Right renal cortex interstitium (tissue), 3 donors: ENCODE results near the gene CA10. TPM values are rescaled to one million over a fixed set of nuclear protein-coding genes. Genes with fewer than 3 reads are reported as not detected.

ENCODE experiments used
- DNase-seq, 3 donors: peaks; one replicate each; pipeline ENCODE4 v3.0.0-alpha.2; 2013; ENCODE audit warnings: low read depth in 3 of 3, low spot score in 2 of 3
- polyA plus RNA-seq, 3 donors: library from polyadenylated mRNA; unstranded; fragments of 120-200 nt; gene quantifications; one replicate each; pipeline ENCODE4 v1.2.1, GENCODE V29; 2013; ENCODE audit not compliant: insufficient read length in 3 of 3

CA10 gene
- polyA plus RNA-seq, 3 donors: 15.2 to 23.4 (median 17.3) TPM

GRCh38 chr17:51700011-51700760 lies 458.3 kb downstream of the CA10 start:
- no peak for DNase-seq

DNA sequence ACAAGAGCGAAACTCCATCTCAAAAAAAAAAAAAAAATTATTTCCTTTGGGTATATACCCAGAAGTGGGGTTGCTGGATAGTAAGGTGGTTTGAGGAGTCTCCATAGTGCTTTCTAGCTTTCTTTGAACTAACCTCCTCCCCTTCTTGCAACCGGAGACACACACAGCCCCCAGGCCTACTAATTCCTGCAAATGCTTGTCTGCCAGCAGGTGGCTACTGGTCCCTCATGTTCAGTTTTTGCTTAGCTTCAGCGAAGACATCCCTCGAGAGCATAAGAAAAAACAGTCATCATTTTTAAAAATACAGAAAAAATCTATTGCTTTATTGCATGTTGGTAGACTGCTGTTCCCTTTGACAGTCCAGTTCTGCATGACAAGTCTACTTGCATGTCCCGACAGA lies 459.2 kb downstream of the CA10 start:
- DNase-seq: no peak

GRCh38 chr17:51692917-51693316 lies 465.6 kb downstream of the CA10 start:
- DNase-seq: no peak

GRCh38 chr17:51687887-51688286 lies 470.6 kb downstream of the CA10 start:
- no peak for DNase-seq

GRCh38 chr17:51685287-51685909 lies 473.1 kb downstream of the CA10 start:
- no peak for DNase-seq

DNA sequence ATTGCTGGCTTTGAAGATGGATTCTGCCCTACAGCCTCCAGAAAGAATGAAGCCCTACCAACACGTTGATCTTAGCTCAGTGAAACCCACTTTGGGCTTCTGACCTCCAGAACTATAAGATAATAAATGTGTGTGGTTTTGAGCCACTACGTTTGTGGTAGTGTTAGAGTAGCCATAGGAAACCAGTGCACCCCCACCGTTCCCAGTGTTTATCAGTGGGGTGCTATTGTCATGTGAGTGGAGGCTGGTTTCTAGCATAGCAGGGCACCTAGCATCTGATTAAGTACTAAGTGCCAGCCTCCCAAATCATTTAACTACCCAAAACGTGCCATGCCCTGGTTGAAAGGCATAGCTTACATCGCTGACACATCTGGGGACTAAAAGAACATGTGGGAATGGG lies 474.3 kb downstream of the CA10 start:
- no peak for DNase-seq

- no peak for DNase-seq
Observed at GRCh38 chr17:51683291-51683690, 475.2 kb downstream of the CA10 start.

- DNase-seq: no peak
Observed at GRCh38 chr17:51682115-51682514, 476.4 kb downstream of the CA10 start.

- no peak for DNase-seq
Observed at GRCh38 chr17:51677875-51678274, 480.6 kb downstream of the CA10 start.

DNA sequence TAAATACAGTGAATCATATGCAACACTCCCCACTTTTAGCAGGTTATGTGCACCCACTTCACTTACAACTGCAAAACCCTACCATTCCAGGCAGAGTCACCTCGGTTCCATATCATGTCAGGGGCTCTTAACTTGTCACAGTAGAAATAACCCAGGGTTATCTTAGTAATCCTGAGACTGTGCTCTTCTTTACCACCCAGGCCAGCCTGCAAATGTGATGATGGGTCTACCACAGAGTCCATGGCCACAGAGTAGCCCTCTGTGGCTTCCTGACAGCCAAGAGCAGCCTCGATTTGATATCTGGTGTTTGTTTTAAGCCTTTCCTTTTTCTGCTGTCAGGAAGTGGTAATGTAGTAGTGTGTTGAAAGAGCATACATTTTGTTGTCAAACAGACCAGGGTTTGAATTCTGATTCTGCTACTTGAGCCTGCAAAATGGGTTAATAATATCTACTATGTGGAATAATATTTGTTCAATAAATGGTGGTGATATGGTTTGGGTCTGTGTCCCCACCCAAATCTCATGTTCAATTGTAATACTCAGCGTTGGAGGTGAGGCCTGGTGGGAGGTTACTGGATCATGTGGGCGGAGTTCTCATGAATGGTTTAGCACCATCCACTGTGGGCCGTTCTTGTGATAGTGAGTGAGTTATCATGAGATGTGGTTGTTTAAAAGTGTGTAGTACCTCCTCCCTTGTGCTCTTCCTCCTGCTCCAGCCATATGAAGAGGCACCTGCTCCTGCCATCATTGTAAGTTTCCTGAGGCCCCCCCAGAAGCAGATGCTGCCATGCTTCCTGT lies 481.6 kb downstream of the CA10 start:
- no peak for DNase-seq

DNA sequence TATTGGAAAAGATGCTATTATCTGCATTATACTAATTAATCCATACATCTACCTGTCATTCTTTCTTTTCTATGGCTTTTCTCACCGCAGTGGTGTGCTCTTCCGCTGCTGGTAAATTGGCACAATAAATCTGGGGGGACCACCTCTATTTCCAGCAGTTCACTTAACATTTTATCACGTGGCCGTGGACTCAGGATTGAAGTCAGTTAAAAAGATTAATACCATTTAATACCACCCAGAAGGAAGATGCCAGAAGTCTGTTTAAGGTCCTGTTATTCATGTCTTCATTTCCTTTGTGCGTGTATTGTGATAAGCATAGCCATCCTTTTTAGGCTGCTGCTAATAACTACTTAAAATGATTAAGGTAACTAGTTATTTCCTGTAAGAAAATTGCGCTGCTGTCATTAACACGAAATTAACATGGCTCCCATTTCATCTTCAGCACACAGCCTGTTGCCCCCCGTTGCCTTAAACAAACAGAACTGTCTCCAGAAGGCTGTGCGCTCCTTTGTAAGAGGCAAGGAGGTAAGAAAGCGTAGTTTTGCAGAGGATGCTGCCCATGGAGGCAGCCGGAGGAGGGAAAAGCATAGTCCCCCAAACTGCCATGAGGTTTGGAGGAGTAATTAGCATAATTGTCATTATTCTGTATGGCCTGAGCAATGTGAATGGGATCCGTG lies 483.8 kb downstream of the CA10 start:
- no peak for DNase-seq

DNA sequence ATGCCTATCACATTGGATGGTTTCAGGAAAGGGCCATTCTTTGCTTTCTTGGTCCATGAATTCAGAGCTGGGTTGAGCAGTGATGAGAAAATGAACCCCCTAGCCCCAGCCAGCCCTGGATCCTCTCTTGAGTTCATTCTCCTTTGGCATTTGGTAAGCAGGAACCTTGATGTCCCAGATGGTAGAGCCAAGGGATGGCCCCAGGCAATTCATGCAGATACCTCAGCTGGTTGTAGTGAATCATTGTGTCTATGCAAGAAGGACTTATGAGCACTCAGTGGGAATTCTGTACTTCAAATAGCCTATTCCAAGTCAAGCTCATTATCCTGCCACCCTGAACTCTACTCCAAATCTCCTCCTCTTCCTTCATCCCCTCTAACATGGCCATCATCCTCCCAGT lies 485.4 kb downstream of the CA10 start:
- DNase-seq: no peak

DNA sequence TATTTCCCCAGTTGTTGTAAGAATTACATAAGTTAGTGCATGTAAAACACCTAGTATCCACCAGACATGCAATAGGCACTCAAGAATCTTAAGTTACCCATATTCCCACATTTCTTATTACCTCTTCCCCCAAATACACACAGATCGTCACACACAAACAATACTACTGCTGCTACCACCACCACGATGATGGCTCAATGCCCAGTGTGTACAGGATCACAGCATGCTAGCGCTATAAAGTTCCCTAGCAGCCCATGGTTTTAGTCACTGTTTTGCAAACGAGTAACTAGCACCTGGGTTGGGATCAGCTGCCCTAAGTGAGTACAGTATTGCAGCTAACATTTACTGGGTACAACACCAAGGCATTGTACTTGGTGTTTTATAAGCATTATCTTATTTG lies 486.4 kb downstream of the CA10 start:
- no peak for DNase-seq

DNA sequence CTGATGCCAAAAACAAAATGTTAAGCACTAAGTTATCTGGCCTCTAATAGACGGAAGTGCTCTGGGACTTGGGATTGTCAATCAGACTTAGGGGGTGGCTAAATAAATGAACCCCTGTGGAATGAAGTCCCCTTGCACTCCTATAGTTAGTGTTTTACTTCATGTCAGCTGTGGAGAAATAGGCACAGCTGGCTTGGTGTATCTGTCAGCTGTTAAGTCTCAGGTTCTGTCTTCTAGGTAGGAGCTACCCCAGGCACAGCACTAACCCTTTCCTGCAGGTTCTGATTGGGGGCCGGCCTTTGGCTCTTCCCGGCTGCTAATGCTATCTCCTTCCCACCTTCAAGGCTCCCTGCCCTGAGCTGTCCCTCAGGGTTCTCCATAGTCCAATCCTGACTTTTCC lies 487.6 kb downstream of the CA10 start:
- no peak for DNase-seq

GRCh38 chr17:51668963-51669246 lies 489.6 kb downstream of the CA10 start:
- no peak for DNase-seq

DNA sequence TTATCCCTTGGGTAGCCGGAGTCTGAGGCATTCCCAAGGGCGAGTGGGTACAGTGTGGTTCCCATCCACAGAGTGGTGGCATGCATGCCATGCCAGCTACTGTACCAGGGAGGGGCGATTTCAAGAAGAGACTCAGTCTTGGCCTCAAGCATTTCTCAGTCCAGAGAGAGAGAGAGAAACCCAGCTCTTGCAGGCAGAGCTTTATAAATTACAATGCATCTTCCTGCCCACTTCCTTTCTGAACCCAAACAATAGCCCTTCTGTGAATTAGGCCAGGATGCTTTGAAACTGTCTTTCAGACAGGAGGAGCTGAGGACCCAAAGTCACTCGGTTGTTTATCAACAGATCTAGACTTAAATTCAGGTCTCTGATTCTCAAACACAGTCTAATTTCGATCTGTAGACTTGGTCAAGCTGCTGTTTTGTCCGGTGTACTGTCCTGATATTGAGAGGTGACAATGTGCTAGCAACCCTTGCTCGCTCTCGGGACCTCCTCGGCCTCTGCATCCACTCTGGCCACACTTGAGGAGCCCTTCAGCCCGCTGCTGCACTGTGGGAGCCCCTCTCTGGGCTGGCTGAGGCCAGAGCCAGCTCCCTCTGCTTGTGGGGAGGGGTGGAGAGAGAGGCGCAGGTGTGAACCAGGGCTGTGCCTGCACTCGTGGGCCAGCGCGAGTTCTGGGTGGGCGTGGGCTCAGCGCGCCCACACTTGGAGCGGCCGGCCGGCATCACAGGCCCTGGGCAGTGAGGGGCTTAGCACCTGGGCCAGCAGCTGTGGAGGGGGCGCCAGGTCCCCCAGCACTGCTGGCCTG lies 490.2 kb downstream of the CA10 start:
- no peak for DNase-seq

DNA sequence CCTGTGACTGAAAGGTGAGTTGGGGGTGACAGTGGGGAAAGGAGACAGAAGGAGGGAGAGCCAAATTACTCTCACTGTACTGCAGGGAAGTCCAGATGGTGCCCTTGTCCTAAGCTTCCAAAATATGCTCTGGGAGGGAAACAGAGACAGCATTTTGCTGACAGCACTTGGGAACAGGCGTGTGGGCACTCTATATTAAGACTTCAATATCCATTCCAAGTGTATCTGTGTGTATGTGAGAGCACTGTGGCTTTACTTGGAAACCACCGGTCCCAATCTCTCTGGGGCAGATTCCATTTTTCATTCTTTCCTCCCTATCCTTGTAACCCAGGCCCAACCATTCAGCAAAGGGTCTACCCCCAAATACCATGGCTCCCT lies 490.8 kb downstream of the CA10 start:
- no peak for DNase-seq

GRCh38 chr17:51666971-51667705 lies 491.4 kb downstream of the CA10 start:
- no peak for DNase-seq

- DNase-seq: no peak
Observed at GRCh38 chr17:51662204-51663056, 496.1 kb downstream of the CA10 start.
